HCT116 (cell line): ENCODE measurements around the gene SERP1.

ENCODE experiments used
- CTCF ChIP-seq, 3 experiments: fragments of 200-600 bp in 1 of 3; sonication (generic) in 1 of 3; IDR thresholded peaks in 2 of 3; conservative IDR thresholded peaks in 1 of 3; 2 replicates each; pipeline ENCODE4 v1.5.1; 2012 to 2017; ENCODE audit warnings: low read depth in 2 of 3, low read length in 2 of 3, antibody characterized with exemption in 1 of 3, borderline replicate concordance in 1 of 3, control low read depth in 1 of 3, mild to moderate bottlenecking in 1 of 3, mixed read lengths in 1 of 3, mixed run types in 1 of 3, moderate library complexity in 1 of 3; ENCODE audit not compliant: insufficient read depth in 1 of 3
- ELF1 ChIP-seq: IDR thresholded peaks from 2 replicates; pipeline ENCODE4 v1.6.1; 2012; ENCODE audit warnings: low read depth, borderline replicate concordance
- JUND ChIP-seq: IDR thresholded peaks from 2 replicates; pipeline ENCODE4 v1.6.1; 2012
- MAX ChIP-seq: IDR thresholded peaks from 2 replicates; pipeline ENCODE4 v1.6.1; 2012
- POLR2A ChIP-seq: IDR thresholded peaks from 2 replicates; pipeline ENCODE4 v1.7.0; 2011; ENCODE audit warnings: borderline replicate concordance; ENCODE audit not compliant: insufficient read depth, insufficient read length; ENCODE audit errors: extremely low read depth
- TF ChIP-seq, protein P1 (sequence below): IDR thresholded peaks from 2 replicates; pipeline ENCODE4 v1.6.1; 2012

- TF ChIP-seq CTCF (IDR thresholded peaks at IDR 0.05 in 2 of 3, conservative IDR thresholded peaks at IDR 0.05 in 1 of 3; ENCODE audit: borderline replicate concordance in 1 of 3, insufficient read depth in 1 of 3, low read depth in 2 of 3, low read length in 2 of 3) (no peak), POLR2A (no peak), JUND (no peak), ELF1 (no peak), MAX (no peak)
- TF ChIP-seq, protein P1, sequence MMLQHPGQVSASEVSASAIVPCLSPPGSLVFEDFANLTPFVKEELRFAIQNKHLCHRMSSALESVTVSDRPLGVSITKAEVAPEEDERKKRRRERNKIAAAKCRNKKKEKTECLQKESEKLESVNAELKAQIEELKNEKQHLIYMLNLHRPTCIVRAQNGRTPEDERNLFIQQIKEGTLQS, result no peak
These were observed 674 bp downstream of the SERP1 start for GRCh38 chr3:150545419-150546225.
